MCF 10A (cell line): Measurements from ENCODE around the gene STKLD1. TPM values are rescaled to one million over a fixed set of nuclear protein-coding genes. Genes with fewer than 3 reads are reported as not detected.

Experiments
- BruUV-seq: library from RNA; stranded (reverse); fragments of 400-500 nt; replicated peaks from 2 replicates; lab custom pipeline; 2021; lab: Mats Ljungman, UMichigan
- CTCF ChIA-PET: fragments of 300-600 bp; sonication (Branson Sonifier 250); formaldehyde crosslinking; extraction: SDS; loops from one replicate; lab custom pipeline; 2021; ENCODE audit warnings: antibody characterized with exemption, inconsistent platforms; lab: Yijun Ruan, JAX
- POLR2A ChIA-PET: fragments of 300-600, 350-650 bp; sonication (Branson Sonifier 250); formaldehyde crosslinking; extraction: SDS; loops from one replicate; lab custom pipeline; 2020; ENCODE audit warnings: antibody characterized with exemption, inconsistent platforms; lab: Yijun Ruan, JAX
- DNase-seq: peaks from one replicate; pipeline ENCODE4 v3.0.0-alpha.2; 2018; ENCODE audit not compliant: unreplicated experiment
- H3K27ac Mint-ChIP-seq: one replicate; pipeline ENCODE4 v1.8.0; 2022; ENCODE audit warnings: mild to moderate bottlenecking, low read depth, mixed read lengths; ENCODE audit not compliant: unreplicated experiment
- H3K27me3 Mint-ChIP-seq: one replicate; pipeline ENCODE4 v1.8.0; 2022; ENCODE audit warnings: mixed read lengths; ENCODE audit not compliant: insufficient read depth, unreplicated experiment
- H3K36me3 Mint-ChIP-seq: one replicate; pipeline ENCODE4 v1.8.0; 2022; ENCODE audit warnings: mild to moderate bottlenecking, moderate library complexity, mixed read lengths; ENCODE audit not compliant: insufficient read depth, unreplicated experiment
- H3K4me1 Mint-ChIP-seq: one replicate; pipeline ENCODE4 v1.8.0; 2022; ENCODE audit warnings: mixed read lengths; ENCODE audit not compliant: insufficient read depth, unreplicated experiment
- H3K4me3 Mint-ChIP-seq: one replicate; pipeline ENCODE4 v1.8.0; 2022; ENCODE audit warnings: mild to moderate bottlenecking, moderate library complexity, mixed read lengths; ENCODE audit not compliant: unreplicated experiment
- H3K9me3 Mint-ChIP-seq: one replicate; pipeline ENCODE4 v1.8.0; 2022; ENCODE audit warnings: mixed read lengths; ENCODE audit not compliant: unreplicated experiment
- intact Hi-C: fragments of 100-400 bp; cut with micrococcal nuclease; formaldehyde crosslinking; loops from 2 replicates; pipeline ENCODE4 v1.14.1; 2022
- total RNA-seq: library from RNA; stranded (reverse); gene quantifications from 2 replicates; pipeline ENCODE4 v1.2.3, GENCODE V29; 2022
- TF ChIP-seq, protein P1 (sequence below): fragments of 200-600 bp; IDR thresholded peaks from one replicate; pipeline ENCODE4 v1.8.0; 2022; ENCODE audit warnings: antibody characterized with exemption, mild to moderate bottlenecking; ENCODE audit not compliant: unreplicated experiment

Gene STKLD1
- total RNA-seq, 1 experiment from 2014 or later: 1.3 TPM

GRCh38 chr9:133408042-133408441 lies 31.9 kb downstream of the STKLD1 start:
- no peak for DNase-seq
- H3K27ac Mint-ChIP-seq: no peak overlapping the region
- no peaks in the 10 kb centered on the region for H3K4me1 Mint-ChIP-seq
- TF ChIP-seq, protein P1, sequence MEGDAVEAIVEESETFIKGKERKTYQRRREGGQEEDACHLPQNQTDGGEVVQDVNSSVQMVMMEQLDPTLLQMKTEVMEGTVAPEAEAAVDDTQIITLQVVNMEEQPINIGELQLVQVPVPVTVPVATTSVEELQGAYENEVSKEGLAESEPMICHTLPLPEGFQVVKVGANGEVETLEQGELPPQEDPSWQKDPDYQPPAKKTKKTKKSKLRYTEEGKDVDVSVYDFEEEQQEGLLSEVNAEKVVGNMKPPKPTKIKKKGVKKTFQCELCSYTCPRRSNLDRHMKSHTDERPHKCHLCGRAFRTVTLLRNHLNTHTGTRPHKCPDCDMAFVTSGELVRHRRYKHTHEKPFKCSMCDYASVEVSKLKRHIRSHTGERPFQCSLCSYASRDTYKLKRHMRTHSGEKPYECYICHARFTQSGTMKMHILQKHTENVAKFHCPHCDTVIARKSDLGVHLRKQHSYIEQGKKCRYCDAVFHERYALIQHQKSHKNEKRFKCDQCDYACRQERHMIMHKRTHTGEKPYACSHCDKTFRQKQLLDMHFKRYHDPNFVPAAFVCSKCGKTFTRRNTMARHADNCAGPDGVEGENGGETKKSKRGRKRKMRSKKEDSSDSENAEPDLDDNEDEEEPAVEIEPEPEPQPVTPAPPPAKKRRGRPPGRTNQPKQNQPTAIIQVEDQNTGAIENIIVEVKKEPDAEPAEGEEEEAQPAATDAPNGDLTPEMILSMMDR: no peak
- H3K9me3 Mint-ChIP-seq: no peaks in the 10 kb centered on the region
- ChIA-PET CTCF (interaction anchor here (1.0 kb wide), 1 partner anchor 79 kb away, joined by 4 read pairs; no protein-coding TSS in a partner anchor), POLR2A (no interaction called here)
- intact Hi-C loops: no loop called here
- peaks cover 80% of the 10 kb centered on the region for H3K36me3 Mint-ChIP-seq
- H3K4me3 Mint-ChIP-seq: no peak overlapping the region
- no TSS peak for BruUV-seq
- no peaks in the 10 kb centered on the region for H3K27me3 Mint-ChIP-seq

GRCh38 chr9:133415170-133415569 lies 39.0 kb downstream of the STKLD1 start:
- ChIA-PET POLR2A (interaction anchor here (0.7 to 1.3 kb wide), 2 partner anchors 38 to 1736 kb away, joined by 3 to 5 read pairs; no protein-coding TSS in a partner anchor), CTCF (interaction anchor here (0.7 to 1.7 kb wide), 3 partner anchors 9 to 67 kb away, joined by 3 to 4 read pairs (median 4); no protein-coding TSS in a partner anchor)
- H3K9me3 Mint-ChIP-seq: no peaks in the 10 kb centered on the region
- TF ChIP-seq, protein P1: no peak
- peaks cover 17% of the 10 kb centered on the region for H3K4me1 Mint-ChIP-seq
- H3K27ac Mint-ChIP-seq: no peak overlapping the region
- H3K4me3 Mint-ChIP-seq: peak overlapping the region; percentile 90
- intact Hi-C loops: no loop called here
- DNase-seq: no peak
- BruUV-seq: no TSS peak
- no peaks in the 10 kb centered on the region for H3K27me3 Mint-ChIP-seq
- peaks cover 52% of the 10 kb centered on the region for H3K36me3 Mint-ChIP-seq

GRCh38 chr9:133417541-133418461 lies 41.6 kb downstream of the STKLD1 start, which contains the start of gene REXO4:
Gene REXO4 (minus strand): TSS chr9:133418010. CDS start chr9:133417844, 166 bp downstream.
- peaks cover 29% of the 10 kb centered on the region for H3K36me3 Mint-ChIP-seq
- peaks cover 17% of the 10 kb centered on the region for H3K4me1 Mint-ChIP-seq
- H3K9me3 Mint-ChIP-seq: no peaks in the 10 kb centered on the region
- peak within 1 kb of the TSS; percentile 90 for H3K4me3 Mint-ChIP-seq
- ChIA-PET POLR2A (interaction anchor here (0.5 to 3.1 kb wide), 14 partner anchors 17 to 674 kb away, joined by 3 to 18 read pairs (median 5); partner anchors contain the start of genes CACFD1, GTF3C5, MED22 and RPL7A), CTCF (interaction anchor here (0.7 to 1.2 kb wide), 6 partner anchors 12 to 385 kb away, joined by 3 to 5 read pairs (median 4); no protein-coding TSS in a partner anchor)
- no peaks in the 10 kb centered on the region for H3K27me3 Mint-ChIP-seq
- peak; percentile 84 for DNase-seq
- BruUV-seq: TSS peak; percentile 69
- intact Hi-C loops: no loop called here
- peak within 1 kb of the TSS; percentile 70 for H3K27ac Mint-ChIP-seq
- TF ChIP-seq, protein P1: no peak

- H3K4me3 Mint-ChIP-seq: peak overlapping the region; percentile 90
- H3K36me3 Mint-ChIP-seq: peaks cover 21% of the 10 kb centered on the region
- peaks cover 15% of the 10 kb centered on the region for H3K4me1 Mint-ChIP-seq
- ChIA-PET CTCF (interaction anchor here (1.2 kb wide), 1 partner anchor 14 kb away, joined by 5 read pairs; no protein-coding TSS in a partner anchor), POLR2A (interaction anchor here (0.7 to 3.1 kb wide), 9 partner anchors 18 to 388 kb away, joined by 3 to 18 read pairs (median 5); partner anchors contain the start of genes GTF3C5, MED22, RPL7A and STKLD1)
- no peak for DNase-seq
- peak overlapping the region; percentile 70 for H3K27ac Mint-ChIP-seq
- intact Hi-C loops: no loop called here
- TF ChIP-seq, protein P1: no peak
- BruUV-seq: no TSS peak
- no peaks in the 10 kb centered on the region for H3K27me3 Mint-ChIP-seq
- no peaks in the 10 kb centered on the region for H3K9me3 Mint-ChIP-seq
Observed at GRCh38 chr9:133419005-133419404, 42.8 kb downstream of the STKLD1 start.
